MM.1S (cell line): ENCODE measurements around the gene DDC.

ENCODE experiments used
- DNase-seq: peaks from one replicate; pipeline ENCODE4 v3.0.0-alpha.2; 2015
- H2AFZ ChIP-seq: fragments of 300-600 bp; sonication (generic); 2 replicates; pipeline ENCODE4 v1.6.0; 2016; ENCODE audit warnings: antibody characterized with exemption, low read length
- H3F3A ChIP-seq: fragments of 300-600 bp; sonication (generic); 2 replicates; pipeline ENCODE4 v1.6.1; 2016; ENCODE audit warnings: mild to moderate bottlenecking, antibody characterized with exemption, low read length, moderate library complexity, mixed read lengths; ENCODE audit not compliant: insufficient read depth
- H3K27ac ChIP-seq: fragments of 300-600 bp; sonication (generic); 2 replicates; pipeline ENCODE4 v1.5.1; 2016; ENCODE audit warnings: mild to moderate bottlenecking, low read length
- H3K27me3 ChIP-seq: fragments of 300-600 bp; sonication (generic); replicated peaks from 2 replicates; pipeline ENCODE4 v1.6.0; 2016; ENCODE audit warnings: low read length; ENCODE audit not compliant: insufficient read depth
- H3K36me3 ChIP-seq: fragments of 300-600 bp; sonication (generic); replicated peaks from 2 replicates; pipeline ENCODE4 v1.6.1; 2016; ENCODE audit warnings: mild to moderate bottlenecking, low read length, mixed read lengths; ENCODE audit not compliant: insufficient read depth
- H3K4me1 ChIP-seq: fragments of 300-600 bp; sonication (generic); 2 replicates; pipeline ENCODE4 v1.6.1; 2016; ENCODE audit warnings: low read length, mixed read lengths
- H3K4me2 ChIP-seq: fragments of 300-600 bp; sonication (generic); 2 replicates; pipeline ENCODE4 v1.6.0; 2016; ENCODE audit warnings: low read depth, low read length
- H3K4me3 ChIP-seq: fragments of 300-600 bp; sonication (generic); 2 replicates; pipeline ENCODE4 v1.5.1; 2016; ENCODE audit warnings: low read length, mixed read lengths
- H3K79me2 ChIP-seq: fragments of 300-600 bp; sonication (generic); 2 replicates; pipeline ENCODE4 v1.6.1; 2016; ENCODE audit warnings: mixed run types, low read length, mixed read lengths
- H3K9ac ChIP-seq: fragments of 300-600 bp; sonication (generic); 2 replicates; pipeline ENCODE4 v1.6.1; 2016; ENCODE audit warnings: low read length, mixed read lengths
- H3K9me2 ChIP-seq: fragments of 300-600 bp; sonication (generic); replicated peaks from 2 replicates; pipeline ENCODE4 v1.6.1; 2016; ENCODE audit warnings: mild to moderate bottlenecking, low read length, mixed read lengths; ENCODE audit not compliant: insufficient read depth
- H3K9me3 ChIP-seq: fragments of 300-600 bp; sonication (generic); replicated peaks from 2 replicates; pipeline ENCODE4 v1.6.1; 2016; ENCODE audit warnings: mild to moderate bottlenecking, low read length, mixed read lengths; ENCODE audit not compliant: insufficient read depth
- H4K20me1 ChIP-seq: fragments of 300-600 bp; sonication (generic); 2 replicates; pipeline ENCODE4 v1.6.1; 2016; ENCODE audit warnings: mild to moderate bottlenecking, low read length, moderate library complexity, mixed read lengths; ENCODE audit not compliant: insufficient read depth
- CTCF ChIP-seq: fragments of 300-600 bp; sonication (generic); IDR thresholded peaks from 2 replicates; pipeline ENCODE4 v1.5.1; 2016; ENCODE audit warnings: antibody characterized with exemption, low read length, mixed read lengths
- EZH2 ChIP-seq: fragments of 300-600 bp; sonication (generic); optimal IDR thresholded peaks from 2 replicates; pipeline ENCODE3; 2017; ENCODE audit warnings: low read depth, mild to moderate bottlenecking, antibody characterized with exemption, low read length, mixed read lengths
- EZH2phosphoT487 ChIP-seq: fragments of 300-600 bp; sonication (generic); IDR thresholded peaks from 2 replicates; pipeline ENCODE4 v1.6.1; 2018; ENCODE audit warnings: antibody characterized with exemption, low read length

The DDC gene

GRCh38 chr7:50598460-50599343 is 33.5 kb upstream of the DDC start:
- Histone ChIP-seq H2AFZ (no peak overlapping the region), H3F3A (no peaks in the 10 kb centered on the region; the same call in 1 of the 2 replicates), H3K4me1 (peaks cover 11% of the 10 kb centered on the region; the same call in 1 of the 2 replicates), H3K4me3 (no peak overlapping the region), H3K27ac (no peak overlapping the region), H3K79me2 (no peaks in the 10 kb centered on the region), H3K4me2 (no peak overlapping the region), H3K36me3 (no peaks in the 10 kb centered on the region), H3K9ac (no peak overlapping the region), H3K9me2 (no peaks in the 10 kb centered on the region), H4K20me1 (no peaks in the 10 kb centered on the region), H3K27me3 (no peaks in the 10 kb centered on the region), H3K9me3 (no peaks in the 10 kb centered on the region)
- TF ChIP-seq CTCF, result no peak
- no peak for TF ChIP-seq EZH2
- TF ChIP-seq EZH2phosphoT487, result no peak
- no peak for DNase-seq

GRCh38 chr7:50596484-50596883 is 31.3 kb upstream of the DDC start:
- Histone ChIP-seq H3K79me2 (no peaks in the 10 kb centered on the region), H3K4me1 (peaks cover 11% of the 10 kb centered on the region; the same call in 1 of the 2 replicates), H3K4me2 (no peak overlapping the region), H3K9me2 (no peaks in the 10 kb centered on the region), H3F3A (no peaks in the 10 kb centered on the region; the same call in 1 of the 2 replicates), H4K20me1 (no peaks in the 10 kb centered on the region), H3K36me3 (no peaks in the 10 kb centered on the region), H3K4me3 (no peak overlapping the region), H3K27ac (no peak overlapping the region), H2AFZ (no peak overlapping the region), H3K27me3 (no peaks in the 10 kb centered on the region), H3K9me3 (no peaks in the 10 kb centered on the region), H3K9ac (no peak overlapping the region)
- TF ChIP-seq EZH2 (no peak), EZH2phosphoT487 (no peak), CTCF (no peak)
- no peak for DNase-seq

GRCh38 chr7:50595491-50596102 is 30.4 kb upstream of the DDC start:
- no peak for TF ChIP-seq EZH2
- TF ChIP-seq CTCF, result peak; percentile 55
- Histone ChIP-seq H3K4me3 (no peak overlapping the region), H3K27me3 (no peaks in the 10 kb centered on the region), H3K4me1 (peaks cover 11% of the 10 kb centered on the region; the same call in 1 of the 2 replicates), H3K9ac (no peak overlapping the region), H3K4me2 (peak overlapping the region; percentile 28; the same call in 1 of the 2 replicates), H3F3A (no peaks in the 10 kb centered on the region; the same call in 1 of the 2 replicates), H2AFZ (no peak overlapping the region), H3K9me2 (no peaks in the 10 kb centered on the region), H3K36me3 (no peaks in the 10 kb centered on the region), H3K27ac (peak overlapping the region; percentile 47; the same call in 1 of the 2 replicates), H4K20me1 (no peaks in the 10 kb centered on the region), H3K79me2 (no peaks in the 10 kb centered on the region), H3K9me3 (no peaks in the 10 kb centered on the region)
- peak; percentile 60 for DNase-seq
